K562 (cell line): ENCODE measurements around the gene ANO8. TPM values are rescaled to one million over a fixed set of nuclear protein-coding genes. Genes with fewer than 3 reads are reported as not detected.

Experiments
- ADNP ChIP-seq: fragments of 200-800 bp; sonication (Bioruptor generic); IDR thresholded peaks from 2 replicates; pipeline ENCODE4 v1.6.1; 2016; ENCODE audit warnings: missing genetic modification characterization, missing compliant biosample characterization
- FOSL1 ChIP-seq: fragments of 200-800 bp; sonication (Bioruptor generic); conservative IDR thresholded peaks from 2 replicates; pipeline ENCODE4 v1.6.1; 2016; ENCODE audit warnings: missing genetic modification characterization, missing compliant biosample characterization
- FUS ChIP-seq: fragments of 200-400 bp; formaldehyde crosslinking; optimal IDR thresholded peaks from 2 replicates; pipeline ENCODE3; 2017; ENCODE audit warnings: low read depth, low read length
- GABPB2 ChIP-seq: fragments of 250-450 bp; sonication (Bioruptor Pico); conservative IDR thresholded peaks from 2 replicates; pipeline ENCODE4 v1.5.1; 2021; ENCODE audit warnings: mild to moderate bottlenecking
- HDAC3 ChIP-seq: fragments of 450-650 bp; IDR thresholded peaks from 2 replicates; pipeline ENCODE4 v1.6.1; 2018; ENCODE audit warnings: borderline replicate concordance, mild to moderate bottlenecking, moderate library complexity; ENCODE audit not compliant: partially characterized antibody
- MCM5 ChIP-seq: fragments of 450-650 bp; IDR thresholded peaks from 2 replicates; pipeline ENCODE4 v1.6.1; 2016; ENCODE audit warnings: low read depth
- NUFIP1 ChIP-seq: fragments of 450-650 bp; IDR thresholded peaks from 2 replicates; pipeline ENCODE4 v1.6.1; 2018; ENCODE audit not compliant: partially characterized antibody
- POLR2G ChIP-seq: fragments of 200-400 bp; formaldehyde crosslinking; IDR thresholded peaks from 2 replicates; pipeline ENCODE4 v1.6.1; 2017; ENCODE audit warnings: low read depth, mild to moderate bottlenecking, antibody characterized with exemption, low read length, moderate library complexity
- REST ChIP-seq, 2 experiments: fragments of 450-650 bp; formaldehyde crosslinking in 1 of 2; IDR thresholded peaks; 2 replicates each; pipeline versions ENCODE4 v1.4.0 to v1.6.1; 2014 to 2020; ENCODE audit warnings: mild to moderate bottlenecking in 2 of 2, borderline replicate concordance in 1 of 2, low read depth in 1 of 2
- SMARCB1 ChIP-seq: IDR thresholded peaks from 2 replicates; pipeline ENCODE4 v1.6.1; 2011; ENCODE audit warnings: improper control_type of control experiment, low read depth; ENCODE audit not compliant: insufficient read length
- STAT5A ChIP-seq: IDR thresholded peaks from 2 replicates; pipeline ENCODE4 v1.6.1; 2012; ENCODE audit warnings: low read length, inconsistent platforms, borderline replicate concordance
- TAL1 ChIP-seq: fragments of 450-650 bp; IDR thresholded peaks from 2 replicates; pipeline ENCODE4 v1.6.1; 2016; ENCODE audit warnings: mild to moderate bottlenecking
- TFAM ChIP-seq: fragments of 250-450 bp; sonication (Bioruptor Pico); conservative IDR thresholded peaks from 2 replicates; pipeline ENCODE4 v1.5.0; 2021; ENCODE audit warnings: mild to moderate bottlenecking, moderate library complexity
- ZFPM2 ChIP-seq: fragments of 250-450 bp; sonication (Bioruptor Pico); IDR thresholded peaks from 2 replicates; pipeline ENCODE4 v1.5.1; 2022; ENCODE audit warnings: mild to moderate bottlenecking
- ZNF121 ChIP-seq: sonication (generic); formaldehyde crosslinking; conservative IDR thresholded peaks from 2 replicates; pipeline ENCODE4 v1.8.0; 2022; ENCODE audit warnings: missing genetic modification reagents
- ZNF23 ChIP-seq: fragments of 250-450 bp; sonication (Bioruptor Pico); IDR thresholded peaks from 2 replicates; pipeline ENCODE4 v1.4.0; 2020; ENCODE audit warnings: mild to moderate bottlenecking
- ZNF274 ChIP-seq: IDR thresholded peaks from 2 replicates; pipeline ENCODE4 v1.6.1; 2011; ENCODE audit warnings: low read depth, mild to moderate bottlenecking, low read length, moderate library complexity, borderline replicate concordance
- ZSCAN29 ChIP-seq: fragments of 450-650 bp; IDR thresholded peaks from 2 replicates; pipeline ENCODE4 v1.6.1; 2017
- ZZZ3 ChIP-seq: fragments of 450-650 bp; IDR thresholded peaks from 2 replicates; pipeline ENCODE4 v1.6.1; 2016; ENCODE audit warnings: antibody characterized with exemption, mild to moderate bottlenecking, moderate library complexity
- polyA plus RNA-seq, 8 experiments: library from polyadenylated mRNA; depleted of rRNA in 4 of 8; stranded (reverse) in 5 of 8; unstranded in 3 of 8; fragments of >200 nt; fragmentation: Nextera tagmentation in 2 of 8; fragmentation: Illumina TruSeq in 1 of 8; extraction: Ambion mirVana in 2 of 8; extraction: Trizol in 1 of 8; gene quantifications; 2 replicates each; pipeline versions ENCODE4 v1.2.1 to v1.2.3, GENCODE V29; 2011 to 2014; ENCODE audit warnings: inconsistent platforms in 1 of 8, missing spikeins in 1 of 8
- total RNA-seq, 7 experiments: library from RNA; depleted of rRNA in 6 of 7; stranded (reverse); fragments of >200 nt in 6 of 7; fragmentation: Illumina TruSeq in 2 of 7; extraction: Trizol in 2 of 7; gene quantifications; 2 replicates each; pipeline versions ENCODE4 v1.2.1 to v1.2.3, GENCODE V29; 2011 to 2021; ENCODE audit warnings: low replicate concordance in 1 of 7

Gene ANO8
- total and polyA plus RNA-seq, 9 of the 15 experiments (the other 6 are each of a cell fraction or from before 2014, with no cell fraction given): 0.07 to 7.6 (median 2.3) TPM; not detected in 1

DNA sequence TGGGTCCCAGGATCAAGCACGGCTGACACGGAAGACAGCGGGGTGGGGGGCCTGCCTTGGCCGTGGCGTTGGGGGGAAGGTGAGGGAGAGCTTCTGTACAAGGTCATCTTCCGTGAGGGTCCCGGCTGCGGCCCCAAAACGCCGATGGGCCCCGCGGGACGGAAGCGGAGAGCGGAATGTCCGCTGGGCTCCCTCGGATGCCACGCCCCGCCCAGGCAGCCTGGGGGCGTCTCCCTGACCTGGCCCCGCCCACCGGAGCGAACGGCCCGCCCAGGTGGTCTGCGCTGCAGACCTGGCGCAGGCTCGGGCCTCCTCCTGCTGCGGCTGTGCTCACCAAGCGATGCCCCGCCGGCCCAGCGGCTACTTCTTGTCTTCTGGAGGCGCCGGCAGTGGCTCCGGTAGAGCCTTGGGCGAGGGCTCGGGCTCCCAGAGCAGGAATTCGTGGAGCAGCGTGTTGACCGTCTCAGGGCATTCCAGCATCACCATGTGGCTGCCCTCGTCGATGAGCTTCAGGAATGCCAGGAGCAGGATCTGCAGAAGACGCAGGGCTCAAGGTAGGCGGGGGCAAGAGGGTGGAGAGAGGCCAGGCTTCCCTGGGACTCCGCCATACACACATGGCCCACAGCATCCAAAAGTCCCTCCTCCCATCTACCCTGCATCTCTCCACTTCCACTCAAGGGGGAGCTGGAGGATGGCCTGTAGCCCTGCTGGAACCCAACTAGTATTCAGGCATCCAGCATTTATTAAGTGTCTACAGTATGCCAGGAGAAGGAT lies 42.2 kb downstream of the ANO8 start (continued):
- TF ChIP-seq ZSCAN29 (no peak), ADNP (no peak), NUFIP1 (no peak), STAT5A (no peak), ZNF121 (CRISPR knock-in tag) (no peak), ZNF23 (no peak), ZFPM2 (CRISPR knock-in tag) (no peak), FOSL1 (tag) (no peak; the same call in 1 of the 2 replicates), FUS (no peak), SMARCB1 (no peak), HDAC3 (no peak), REST (IDR thresholded peaks at IDR 0.05; ENCODE audit: borderline replicate concordance) (peak; percentile 69; the same call in 1 of the 2 replicates), REST (CRISPR knock-in tag; IDR thresholded peaks at IDR 0.05; ENCODE audit: low read depth) (no peak), GABPB2 (no peak), ZNF274 (no peak), TFAM (CRISPR knock-in tag) (no peak), TAL1 (no peak), MCM5 (no peak), POLR2G (peak; percentile 87), ZZZ3 (no peak)
